GM08714 (cell line): ENCODE results near the gene AOC2.

Experiments used
- H3K4me3 ChIP-seq: fragments of 200-500 bp; sonication (Bioruptor generic); 2 replicates; pipeline ENCODE4 v1.5.1; 2014; ENCODE audit warnings: mild to moderate bottlenecking, low read length, inconsistent platforms
- ZNF274 ChIP-seq: IDR thresholded peaks from 2 replicates; pipeline ENCODE4 v1.6.1; 2012; ENCODE audit warnings: mild to moderate bottlenecking, low read depth, low read length

The AOC2 gene

GRCh38 chr17:42814633-42815399, 29.6 kb upstream of the AOC2 start:
- no peak for TF ChIP-seq ZNF274
- no peak overlapping the region for H3K4me3 ChIP-seq

- TF ChIP-seq ZNF274: no peak
These were observed 26.5 kb upstream of the AOC2 start for GRCh38 chr17:42817866-42818265.

GRCh38 chr17:42818379-42818778, 26.0 kb upstream of the AOC2 start:
- no peak for TF ChIP-seq ZNF274
- no peak overlapping the region for H3K4me3 ChIP-seq

More at GRCh38 chr17:42817866-42818265, 26.5 kb upstream of the AOC2 start:
- no peak overlapping the region for H3K4me3 ChIP-seq

- no peak for TF ChIP-seq ZNF274
- no peak overlapping the region for H3K4me3 ChIP-seq
These were observed 24.3 kb upstream of the AOC2 start for GRCh38 chr17:42819939-42820535.

GRCh38 chr17:42821176-42821575, 23.2 kb upstream of the AOC2 start:
- H3K4me3 ChIP-seq: no peak overlapping the region
- TF ChIP-seq ZNF274: no peak

- no peak overlapping the region for H3K4me3 ChIP-seq
- TF ChIP-seq ZNF274: no peak
These were observed 16.9 kb upstream of the AOC2 start for GRCh38 chr17:42827472-42827871.

GRCh38 chr17:42830971-42831370, 13.4 kb upstream of the AOC2 start:
- TF ChIP-seq ZNF274: no peak
- no peak overlapping the region for H3K4me3 ChIP-seq

GRCh38 chr17:42832213-42832933, 12.0 kb upstream of the AOC2 start:
- peak overlapping the region; percentile 95 for H3K4me3 ChIP-seq
- no peak for TF ChIP-seq ZNF274

- H3K4me3 ChIP-seq: peak within 1 kb of the TSS; percentile 95
- no peak for TF ChIP-seq ZNF274
These were observed 11.2 kb upstream of the AOC2 start, which contains the start of gene PSME3 for GRCh38 chr17:42832934-42833766. Gene PSME3 (plus strand): TSS chr17:42833397. CDS start chr17:42833632, 235 bp downstream.

GRCh38 chr17:42833767-42834422, 10.5 kb upstream of the AOC2 start:
- H3K4me3 ChIP-seq: peak overlapping the region; percentile 95
- TF ChIP-seq ZNF274: no peak

GRCh38 chr17:42835732-42836131, 8.6 kb upstream of the AOC2 start:
- TF ChIP-seq ZNF274: no peak
- H3K4me3 ChIP-seq: no peak overlapping the region

GRCh38 chr17:42841975-42842685, 2.2 kb upstream of the AOC2 start:
- no peak for TF ChIP-seq ZNF274

More at GRCh38 chr17:42841975-42842685, 2.2 kb upstream of the AOC2 start:
- no peak overlapping the region for H3K4me3 ChIP-seq
